CD4-positive, alpha-beta T cell treated with Interferon alpha-2 for 1 hour (primary cell): ENCODE data around the gene ADCY2.
A peak's percentile ranks its signal among the peaks of the same experiment; 100 is the strongest.

Experiments
- DNase-seq, 2 donors: peaks; one replicate each; pipeline ENCODE4 v3.0.0-alpha.2; 2020 to 2022

The ADCY2 gene

DNA sequence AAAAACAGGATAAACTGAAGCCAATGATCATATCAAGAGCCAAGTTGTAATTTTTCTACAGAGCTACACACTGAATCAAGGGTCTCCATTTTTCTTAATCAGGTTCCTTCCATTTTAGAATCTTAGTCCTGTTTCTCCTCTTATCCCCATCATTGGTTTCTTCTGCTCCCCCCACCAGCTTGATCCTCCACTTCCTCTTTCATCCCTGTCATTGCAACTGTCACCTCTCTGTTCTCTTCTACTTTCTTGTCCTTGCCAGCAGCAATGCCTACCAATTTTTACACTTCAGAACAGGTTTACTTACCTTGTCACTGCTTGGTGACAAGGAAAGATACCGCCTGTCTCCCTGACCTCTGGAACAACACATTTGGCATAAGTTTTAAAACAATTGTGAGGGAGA is 357.7 kb downstream of the ADCY2 start:
- no peak for DNase-seq

- DNase-seq: no peak
Observed at GRCh38 chr5:7754490-7754889, 358.6 kb downstream of the ADCY2 start.

DNA sequence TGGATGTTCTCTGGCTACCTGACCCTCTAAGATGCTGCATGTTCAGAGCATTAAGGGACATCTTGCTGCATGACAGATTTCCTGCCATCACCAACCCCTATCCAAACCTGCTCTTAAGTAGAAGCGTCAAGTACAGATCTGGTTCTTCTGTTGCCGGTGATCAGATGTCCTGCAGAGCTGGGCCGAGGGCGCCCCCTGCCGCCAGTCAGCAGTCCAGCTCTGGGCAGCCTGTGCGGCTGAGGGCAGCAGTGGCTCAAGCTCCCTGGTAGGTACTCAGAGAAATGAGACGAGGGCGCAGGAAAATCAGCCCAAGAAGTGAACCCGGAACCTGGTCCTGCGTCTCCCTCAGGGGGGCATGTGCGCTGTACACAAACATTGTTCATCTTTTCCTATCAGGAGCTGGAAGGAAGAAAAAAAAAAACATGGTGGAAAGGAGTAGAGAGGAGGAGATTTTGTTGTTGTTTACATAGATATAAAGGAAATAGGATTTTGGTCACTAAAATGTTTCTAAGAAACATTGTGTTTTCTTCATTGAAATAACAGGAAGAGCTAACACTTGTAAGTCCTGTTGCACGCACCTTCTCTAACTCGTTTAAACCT is 359.2 kb downstream of the ADCY2 start:
- peak in 1 of 2 donors; percentile 4 for DNase-seq

GRCh38 chr5:7755958-7756357 is 360.0 kb downstream of the ADCY2 start:
- DNase-seq: no peak

GRCh38 chr5:7756453-7756852 is 360.5 kb downstream of the ADCY2 start:
- no peak for DNase-seq

DNA sequence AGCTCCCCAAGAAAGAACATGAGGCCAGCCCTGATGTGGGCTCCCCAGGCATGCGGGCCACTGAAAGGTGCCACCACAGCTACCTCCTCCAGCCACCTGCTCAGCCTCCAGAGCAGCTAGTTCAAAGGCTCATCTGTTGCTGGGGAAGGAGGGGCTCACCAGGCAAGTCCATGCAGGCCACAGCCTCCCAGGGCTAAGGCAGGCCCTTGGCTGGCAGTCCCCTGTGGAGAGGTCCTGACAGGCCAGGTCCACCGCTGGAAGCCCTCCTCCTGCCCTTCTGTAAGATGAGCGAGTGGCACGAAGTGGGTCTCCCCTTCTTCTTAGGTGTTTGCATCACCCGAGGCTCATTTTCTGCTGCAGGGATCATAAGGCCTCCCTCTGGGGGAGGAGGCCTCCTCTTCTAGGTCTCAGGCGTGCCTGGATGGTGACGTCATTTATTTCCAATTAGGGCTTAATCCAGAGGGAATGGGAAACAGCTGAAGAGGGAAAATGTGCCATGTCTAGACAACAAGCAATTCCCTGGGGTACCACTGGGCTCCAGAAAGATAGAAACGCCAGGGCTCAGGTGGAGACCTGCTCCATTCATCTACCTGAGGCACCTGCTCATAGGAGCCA is 363.4 kb downstream of the ADCY2 start:
- DNase-seq: no peak

- DNase-seq: no peak
Observed at GRCh38 chr5:7759951-7760580, 364.1 kb downstream of the ADCY2 start.

GRCh38 chr5:7762267-7762666 is 366.3 kb downstream of the ADCY2 start:
- DNase-seq: no peak

DNA sequence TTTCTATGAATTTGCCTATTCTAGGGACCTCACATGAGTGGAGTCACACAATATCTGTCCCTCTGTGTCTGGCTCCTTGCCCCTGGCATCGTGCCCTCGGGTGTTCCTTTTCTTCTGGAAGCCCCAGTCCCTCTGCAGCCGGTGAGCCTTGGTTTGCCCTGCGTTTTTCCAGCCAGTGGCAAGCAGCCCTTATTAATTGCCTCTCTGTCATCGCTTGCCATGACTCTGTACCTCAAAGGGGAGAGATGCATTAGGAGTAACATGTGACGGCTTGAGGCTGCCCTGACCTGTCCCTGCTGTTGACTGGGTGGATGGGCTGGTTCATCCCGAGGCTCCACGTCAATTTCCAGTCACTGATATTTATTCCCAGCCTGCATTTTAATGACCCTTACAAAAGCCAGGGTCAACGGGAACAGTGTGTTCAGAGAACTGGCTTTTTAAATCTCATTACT is 367.7 kb downstream of the ADCY2 start:
- DNase-seq: no peak

- DNase-seq: no peak
Observed at GRCh38 chr5:7764452-7764851, 368.5 kb downstream of the ADCY2 start.

DNA sequence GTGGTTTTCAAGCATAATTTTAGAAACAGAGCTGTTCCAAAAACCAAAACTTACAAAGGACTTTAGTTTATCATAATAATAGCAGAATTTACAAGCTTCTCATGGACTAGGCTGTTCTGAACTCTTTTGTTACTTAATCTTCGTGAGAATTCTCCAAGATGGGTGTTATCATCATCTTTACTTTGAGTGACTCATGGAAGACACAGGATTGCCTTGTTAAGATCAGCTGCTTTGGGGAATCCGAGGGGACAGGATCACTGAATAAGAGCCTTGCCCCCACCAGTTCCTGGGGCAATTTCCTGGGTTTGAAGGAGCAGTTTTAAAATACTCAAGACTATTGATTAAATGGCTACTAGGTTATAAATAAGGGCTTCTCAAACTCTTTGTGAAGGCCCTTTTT is 374.5 kb downstream of the ADCY2 start:
- no peak for DNase-seq

GRCh38 chr5:7772141-7772540 is 376.2 kb downstream of the ADCY2 start:
- DNase-seq: no peak

DNA sequence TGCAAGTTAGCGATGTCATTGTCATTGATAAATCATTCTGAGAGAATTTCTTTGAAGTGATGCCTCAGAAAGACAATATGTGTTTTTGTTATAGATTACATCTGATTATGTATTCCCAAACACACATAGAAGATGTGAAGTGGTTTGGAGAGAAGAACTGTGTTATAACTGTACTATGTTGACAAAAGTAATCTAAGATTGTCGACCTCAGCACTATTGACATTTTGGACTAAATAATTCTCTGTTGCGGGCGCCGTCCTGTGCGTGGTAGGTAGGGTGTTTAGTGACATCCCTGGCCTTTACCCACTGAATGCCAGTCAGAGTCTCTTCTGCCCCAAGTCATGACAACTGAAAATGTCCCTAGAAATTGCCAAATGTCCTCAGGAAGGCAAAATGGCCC is 377.2 kb downstream of the ADCY2 start:
- DNase-seq: no peak

DNA sequence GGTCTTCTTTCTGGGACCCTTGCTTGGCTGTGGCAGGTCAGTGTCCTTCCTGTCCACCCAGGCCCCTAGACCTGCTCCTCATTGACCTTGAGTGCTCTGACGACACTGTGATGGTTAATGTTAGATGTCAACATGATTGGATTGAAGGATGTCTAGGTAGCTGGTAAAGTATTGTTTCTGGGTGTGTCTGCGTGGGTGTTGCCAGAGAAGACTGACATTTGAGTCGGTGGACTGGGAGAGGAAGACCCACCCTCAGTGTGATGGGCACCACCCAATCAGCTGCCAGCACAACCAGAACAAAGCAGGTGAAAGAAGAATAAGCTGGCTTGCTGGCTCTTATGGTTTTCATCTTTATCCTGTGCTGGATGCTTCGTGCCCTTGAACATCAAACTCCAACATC is 380.5 kb downstream of the ADCY2 start:
- DNase-seq: no peak

- DNase-seq: peak in 1 of 2 donors; percentile 22
Observed at GRCh38 chr5:7779019-7780005, 383.4 kb downstream of the ADCY2 start.

- no peak for DNase-seq
Observed at GRCh38 chr5:7781899-7782298, 386.0 kb downstream of the ADCY2 start.

- DNase-seq: no peak
Observed at GRCh38 chr5:7784683-7785380, 388.9 kb downstream of the ADCY2 start.

GRCh38 chr5:7787770-7788169 is 391.8 kb downstream of the ADCY2 start:
- DNase-seq: no peak

- DNase-seq: no peak
Observed at GRCh38 chr5:7789567-7789966, 393.6 kb downstream of the ADCY2 start.

DNA sequence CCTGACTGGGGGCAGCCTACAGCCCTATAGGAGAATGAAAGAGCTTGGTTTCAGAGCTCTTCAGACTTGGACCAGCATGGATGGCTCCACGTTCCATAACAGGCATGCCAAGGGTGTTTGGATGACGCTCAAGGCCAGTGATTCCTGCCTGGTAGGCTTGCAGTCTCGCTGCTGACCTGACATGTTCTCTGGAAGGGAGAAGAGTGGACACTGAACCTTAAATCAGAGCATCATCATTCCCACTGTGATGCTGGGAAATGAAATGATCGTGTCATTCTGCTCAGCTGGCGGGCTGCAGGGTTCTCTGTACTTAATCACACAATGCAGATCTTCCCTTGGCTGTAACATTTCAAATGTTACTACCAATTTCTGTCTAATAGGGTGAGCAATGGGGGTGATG is 398.0 kb downstream of the ADCY2 start:
- no peak for DNase-seq

DNA sequence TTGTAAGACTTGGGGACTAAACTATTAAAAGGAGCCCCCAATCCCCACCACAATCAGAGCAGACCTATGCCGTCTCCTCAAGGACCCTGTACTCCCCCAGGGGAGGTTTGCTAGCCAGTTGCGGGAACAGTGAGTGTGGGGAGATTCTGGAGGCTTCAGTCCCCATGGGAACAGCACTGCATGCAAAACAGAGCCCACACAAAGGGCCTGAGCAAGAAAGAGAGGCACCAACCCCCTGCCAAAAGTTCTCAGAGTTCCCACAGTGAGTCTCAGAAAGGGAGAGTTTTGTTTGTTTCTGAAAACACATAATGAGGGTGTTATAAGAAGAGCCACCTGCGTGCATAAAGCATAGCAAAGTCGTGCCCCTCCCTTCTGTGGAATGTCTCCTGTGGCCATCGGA is 398.4 kb downstream of the ADCY2 start:
- DNase-seq: no peak

DNA sequence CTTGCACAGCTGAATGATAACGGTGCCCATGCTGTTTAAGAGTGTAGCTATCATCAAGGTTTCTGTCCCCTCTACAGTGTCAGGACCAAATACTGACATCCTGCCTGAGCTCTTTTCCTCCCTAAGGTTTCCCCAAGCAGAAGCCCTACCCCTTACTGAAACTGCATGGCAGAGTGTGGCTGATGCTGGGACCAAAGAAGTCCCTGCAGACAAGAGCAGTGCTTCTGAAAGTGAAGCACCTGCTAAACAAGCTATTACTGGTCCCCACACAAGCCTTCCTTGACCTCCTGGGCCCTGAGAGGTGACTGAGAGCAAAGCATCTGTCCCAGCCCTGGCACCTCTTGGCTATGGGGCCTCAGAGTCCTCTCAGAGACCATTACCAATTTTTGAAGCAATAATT is 398.9 kb downstream of the ADCY2 start:
- no peak for DNase-seq

DNA sequence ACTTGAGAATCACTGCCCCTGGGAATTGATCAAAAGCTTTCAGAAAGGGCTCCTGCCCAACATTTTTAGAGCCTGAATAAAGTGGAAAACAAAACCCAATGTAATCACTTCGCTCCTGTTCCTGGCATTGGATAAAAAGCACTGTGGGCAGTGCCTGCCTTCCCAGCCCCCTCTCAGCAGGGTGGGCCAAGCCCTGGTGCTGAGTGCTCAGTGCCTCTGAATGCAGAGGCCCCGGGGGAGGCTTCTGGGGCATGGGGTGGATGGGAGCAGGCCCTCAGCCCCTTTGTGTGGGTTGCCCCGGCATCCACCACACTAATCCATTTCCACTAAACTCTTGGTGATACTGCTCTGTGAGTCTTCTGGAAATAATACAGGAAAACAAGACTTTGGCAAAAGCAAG is 399.4 kb downstream of the ADCY2 start:
- DNase-seq: no peak
